ENCODE measurements around the gene ALOX15B. TPM values are rescaled to one million over a fixed set of nuclear protein-coding genes. Genes with fewer than 3 reads are reported as not detected.

ALOX15B gene
- total RNA-seq, 2 donors from 2014 or later, result 52.1 to 108 TPM

GRCh38 chr17:8053600-8053999 lies 14.7 kb downstream of the ALOX15B start:
- Histone ChIP-seq H3K27ac (peak overlapping the region in 1 of 2 donors; percentile 95), H3K27me3 (replicated peaks; ENCODE audit: insufficient read depth) (no peaks in the 10 kb centered on the region), H3K4me1 (replicated peaks) (no peaks in the 10 kb centered on the region), H3K4me3 (no peak overlapping the region), H3K36me3 (no peaks in the 10 kb centered on the region), H3K9me3 (no peaks in the 10 kb centered on the region)
- WGBS, result 89% methylated on average over 7 of the region's 7 CpGs
- TF ChIP-seq POLR2A (IDR thresholded peaks at IDR 0.05), result no peak
- TF ChIP-seq, protein P1, sequence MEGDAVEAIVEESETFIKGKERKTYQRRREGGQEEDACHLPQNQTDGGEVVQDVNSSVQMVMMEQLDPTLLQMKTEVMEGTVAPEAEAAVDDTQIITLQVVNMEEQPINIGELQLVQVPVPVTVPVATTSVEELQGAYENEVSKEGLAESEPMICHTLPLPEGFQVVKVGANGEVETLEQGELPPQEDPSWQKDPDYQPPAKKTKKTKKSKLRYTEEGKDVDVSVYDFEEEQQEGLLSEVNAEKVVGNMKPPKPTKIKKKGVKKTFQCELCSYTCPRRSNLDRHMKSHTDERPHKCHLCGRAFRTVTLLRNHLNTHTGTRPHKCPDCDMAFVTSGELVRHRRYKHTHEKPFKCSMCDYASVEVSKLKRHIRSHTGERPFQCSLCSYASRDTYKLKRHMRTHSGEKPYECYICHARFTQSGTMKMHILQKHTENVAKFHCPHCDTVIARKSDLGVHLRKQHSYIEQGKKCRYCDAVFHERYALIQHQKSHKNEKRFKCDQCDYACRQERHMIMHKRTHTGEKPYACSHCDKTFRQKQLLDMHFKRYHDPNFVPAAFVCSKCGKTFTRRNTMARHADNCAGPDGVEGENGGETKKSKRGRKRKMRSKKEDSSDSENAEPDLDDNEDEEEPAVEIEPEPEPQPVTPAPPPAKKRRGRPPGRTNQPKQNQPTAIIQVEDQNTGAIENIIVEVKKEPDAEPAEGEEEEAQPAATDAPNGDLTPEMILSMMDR (IDR thresholded peaks at IDR 0.05), result no peak
- TF ChIP-seq POLR2AphosphoS5 (IDR thresholded peaks at IDR 0.05), result no peak
- intact Hi-C loops (cut with DNase I), result no loop called here
- DNase-seq (ENCODE audit: low spot score), result no peak

GRCh38 chr17:8055851-8056231 lies 17.0 kb downstream of the ALOX15B start:
- H3K4me3 ChIP-seq, result peak overlapping the region in 1 of 2 donors; percentile 1
- H3K4me1 ChIP-seq (replicated peaks), result no peaks in the 10 kb centered on the region
- H3K27me3 ChIP-seq (replicated peaks; ENCODE audit: insufficient read depth), result no peaks in the 10 kb centered on the region
- intact Hi-C loops (cut with DNase I), result loop anchor here (5.0 kb wide), 2 partner anchors 144 to 194 kb away; no protein-coding TSS in a partner anchor
- 80% methylated on average over 3 of the region's 3 CpGs for WGBS
- TF ChIP-seq POLR2A (IDR thresholded peaks at IDR 0.05) (no peak), POLR2AphosphoS5 (IDR thresholded peaks at IDR 0.05) (no peak)
- TF ChIP-seq, protein P1 (IDR thresholded peaks at IDR 0.05), result no peak
- H3K27ac ChIP-seq, result peak overlapping the region; percentile 92 to 95
- no peaks in the 10 kb centered on the region for H3K36me3 ChIP-seq
- no peaks in the 10 kb centered on the region for H3K9me3 ChIP-seq
- DNase-seq (ENCODE audit: low spot score), result no peak

DNA sequence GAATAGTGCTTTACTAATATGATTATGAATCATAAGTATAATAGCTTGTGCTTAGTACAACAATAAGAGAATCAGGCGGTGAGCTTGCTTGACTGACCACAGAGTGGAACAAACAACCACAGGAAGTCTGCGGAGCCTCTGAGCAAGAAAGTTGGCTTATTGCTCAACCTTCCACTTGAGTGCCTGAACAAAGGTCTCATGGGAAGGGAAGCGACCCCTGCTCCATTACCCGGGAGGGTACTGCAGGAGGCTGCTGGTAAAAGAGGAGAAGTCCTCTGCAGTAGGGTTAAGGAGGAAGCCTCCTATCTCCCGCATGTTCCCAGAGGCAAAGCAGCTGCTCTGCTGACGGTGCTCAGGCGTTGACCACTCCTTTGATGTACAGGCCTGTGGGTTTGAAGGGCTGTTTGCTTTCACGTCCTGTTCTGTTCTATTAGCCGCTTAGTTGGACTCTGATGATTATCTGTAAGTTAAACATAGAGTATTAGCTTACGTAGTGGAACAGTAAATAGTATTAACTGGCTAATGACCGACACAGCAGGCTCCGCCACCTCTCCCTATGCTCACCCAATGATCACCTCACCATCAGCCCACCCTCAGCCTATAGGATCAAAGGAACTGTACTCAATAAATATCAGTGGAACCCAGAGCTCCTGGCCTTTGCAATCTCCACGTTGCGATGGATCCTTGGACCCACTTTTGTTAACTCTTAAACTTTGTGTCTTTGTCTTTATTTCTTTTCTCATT lies 17.5 kb downstream of the ALOX15B start:
- peak; percentile 15 for TF ChIP-seq POLR2A (IDR thresholded peaks at IDR 0.05)
- TF ChIP-seq POLR2AphosphoS5 (IDR thresholded peaks at IDR 0.05), result peak; percentile 95
- TF ChIP-seq, protein P1 (IDR thresholded peaks at IDR 0.05), result no peak
- WGBS, result 26% methylated on average over 14 of the region's 14 CpGs
- Histone ChIP-seq H3K9me3 (no peaks in the 10 kb centered on the region), H3K36me3 (no peaks in the 10 kb centered on the region), H3K4me3 (peak overlapping the region; percentile 29 to 39), H3K27me3 (replicated peaks; ENCODE audit: insufficient read depth) (no peaks in the 10 kb centered on the region), H3K4me1 (replicated peaks) (no peaks in the 10 kb centered on the region), H3K27ac (peak overlapping the region; percentile 92 to 95)
- DNase-seq (ENCODE audit: low spot score), result peak; percentile 84
- intact Hi-C loops (cut with DNase I), result loop anchor here (5.0 kb wide), 2 partner anchors 144 to 194 kb away; no protein-coding TSS in a partner anchor

DNA sequence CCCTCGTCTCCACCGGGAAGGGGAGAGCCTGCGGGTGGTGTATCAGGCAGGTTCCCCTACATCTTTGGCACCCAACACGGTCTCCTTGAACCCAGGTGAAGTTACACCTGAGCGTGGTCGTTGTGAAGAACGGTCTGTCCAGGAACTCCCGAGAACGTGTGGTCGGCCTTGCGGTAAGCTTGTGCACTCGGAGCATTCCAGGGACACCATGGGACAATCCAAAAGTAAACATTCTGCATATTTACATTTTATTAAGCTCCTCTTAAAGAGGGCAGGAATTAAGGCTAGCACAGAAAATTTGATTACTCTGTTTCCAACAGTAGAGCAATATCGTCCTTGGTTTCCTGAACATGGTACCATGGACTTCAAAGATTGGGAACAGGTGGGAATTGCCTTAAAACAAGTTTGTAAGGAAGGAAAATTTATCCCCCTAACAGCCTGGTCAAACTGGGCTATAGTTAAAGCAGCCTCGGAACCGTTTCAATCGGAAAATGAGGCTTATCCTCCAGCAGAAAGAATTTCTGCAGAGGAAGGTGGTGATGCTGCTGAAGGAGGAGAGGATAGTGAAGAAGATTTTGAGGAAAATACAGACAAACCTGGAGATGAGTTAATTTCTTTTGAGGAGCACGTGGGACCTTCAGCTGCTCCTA lies 18.2 kb downstream of the ALOX15B start:
- no peaks in the 10 kb centered on the region for H3K27me3 ChIP-seq (replicated peaks; ENCODE audit: insufficient read depth)
- H3K4me1 ChIP-seq (replicated peaks), result no peaks in the 10 kb centered on the region
- 36% methylated on average over 17 of the region's 17 CpGs for WGBS
- H3K4me3 ChIP-seq, result peak overlapping the region; percentile 29 to 39
- peak overlapping the region; percentile 92 to 95 for H3K27ac ChIP-seq
- no peak for DNase-seq (ENCODE audit: low spot score)
- H3K9me3 ChIP-seq, result no peaks in the 10 kb centered on the region
- H3K36me3 ChIP-seq, result no peaks in the 10 kb centered on the region
- TF ChIP-seq POLR2A (IDR thresholded peaks at IDR 0.05) (no peak), POLR2AphosphoS5 (IDR thresholded peaks at IDR 0.05) (no peak)
- TF ChIP-seq, protein P1 (IDR thresholded peaks at IDR 0.05), result no peak
- intact Hi-C loops (cut with DNase I), result loop anchor here (5.0 kb wide), 2 partner anchors 145 to 195 kb away; no protein-coding TSS in a partner anchor

All from prostate gland (tissue), 2 donors.